ENCODE measurements around the gene BRD9. TPM values are rescaled to one million over a fixed set of nuclear protein-coding genes. Genes with fewer than 3 reads are reported as not detected.
"Not testable (repeated sequence)": the region's sequence is repeated elsewhere in the genome, so short reads cannot be mapped to it uniquely, and the experiment has no call there.

The BRD9 gene
- 10 to 100 TPM; 20.4 to 50.1 (median 36.8) TPM for total RNA-seq

DNA sequence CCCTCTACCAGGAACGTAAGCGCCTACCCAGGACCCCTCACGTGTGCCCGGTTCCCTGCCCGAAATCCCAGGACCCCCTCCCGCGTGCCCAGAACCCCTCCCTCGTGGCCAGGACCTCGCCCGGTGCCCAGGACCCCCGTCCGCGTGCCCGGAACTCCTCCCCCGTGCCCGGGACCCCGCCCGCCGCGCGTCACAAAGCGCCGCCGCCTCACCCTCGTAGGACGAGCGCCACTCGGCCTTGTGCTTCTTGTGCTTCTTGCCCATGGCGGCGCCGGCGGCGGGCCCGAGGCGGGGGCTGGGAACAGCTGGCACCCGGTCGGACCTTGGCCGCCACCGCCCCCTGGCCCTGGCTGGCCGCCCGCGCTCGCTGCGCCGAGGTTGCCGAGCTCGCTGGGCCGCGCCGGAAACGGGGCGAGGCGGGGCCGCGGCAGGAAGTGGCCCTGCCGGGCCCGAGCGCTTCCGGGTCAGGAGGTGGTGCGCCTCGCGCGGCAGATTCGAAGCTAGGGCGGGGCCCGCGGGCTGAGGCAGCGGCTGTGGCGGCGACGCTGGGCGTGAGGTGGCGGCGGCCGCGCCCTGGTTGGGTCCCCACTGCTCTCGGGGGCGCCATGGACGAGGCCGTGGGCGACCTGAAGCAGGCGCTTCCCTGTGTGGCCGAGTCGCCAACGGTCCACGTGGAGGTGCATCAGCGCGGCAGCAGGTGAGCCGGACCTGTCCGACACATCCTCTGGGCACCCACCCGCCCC is at the start of gene BRD9, which contains the start of gene TRIP13:
Gene BRD9 (minus strand): TSS at position 408 of the 743 bp plus-strand sequence. CDS start 144 bp downstream, at position 264.
Gene TRIP13 (plus strand): TSS at position 491 of the 743 bp plus-strand sequence. CDS start 115 bp downstream, at position 606.
- peak within 1 kb of the TSS; percentile 94 to 95 for H3K27ac ChIP-seq
- H3K4me1 ChIP-seq (replicated peaks in 1 of 2): peaks cover 13 to 14% of the 10 kb centered on the region in 2 donors
- peak; percentile 93 to 96 (median 94) for ATAC-seq (replicated peaks in 6 of 8)
- in situ Hi-C loops (cut with MboI; ENCODE audit: low pct_unique_long_range_greater_than_20kb in 2 of 9, low sequenced_read_pairs in 9 of 9, unreplicated experiment in 9 of 9): loop anchor here in 2 of 9 experiments (25.0 kb wide), 1 partner anchor 230 kb away; no protein-coding TSS in a partner anchor
- WGBS, 10 experiments: no CpG with 5 or more reads among the region's 91 CpGs
- peak within 1 kb of the TSS; percentile 57 to 92 (median 76) for H3K4me3 ChIP-seq

DNA sequence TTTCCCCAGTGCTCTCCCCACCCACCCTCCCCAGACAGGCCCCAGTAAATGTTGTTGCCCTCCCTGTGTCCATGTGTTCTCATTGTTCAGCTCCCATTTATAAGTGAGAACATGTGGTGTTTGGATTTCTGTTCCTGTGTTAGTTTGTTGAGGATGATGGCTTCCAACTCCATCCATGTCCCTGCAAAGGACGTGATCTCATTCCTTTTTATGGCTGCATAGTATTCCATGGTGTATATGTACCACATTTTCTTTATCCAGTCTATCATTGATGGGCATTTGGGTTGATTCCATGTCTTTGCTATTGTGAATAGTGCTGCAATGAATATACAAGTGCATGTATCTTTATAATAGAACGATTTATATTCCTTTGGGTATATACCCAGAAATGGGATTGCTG is 48.1 kb upstream of the BRD9 start:
- ATAC-seq (replicated peaks in 6 of 8); H3K27ac ChIP-seq; H3K4me3 ChIP-seq; H3K4me1 ChIP-seq (replicated peaks in 1 of 2): not testable (repeated sequence)
- WGBS, 10 experiments: 0 to 86% (median 50%) methylated on average over 1 to 2 of the region's 2 CpGs; no CpG with 5 or more reads in 3 of the 10 experiments
- in situ Hi-C loops (cut with MboI; ENCODE audit: low pct_unique_long_range_greater_than_20kb in 2 of 9, low sequenced_read_pairs in 9 of 9, unreplicated experiment in 9 of 9): loop anchor here in 7 of 9 experiments (10.0 to 25.0 kb wide), 3 partner anchors 197 to 714 kb away; no protein-coding TSS in a partner anchor

DNA sequence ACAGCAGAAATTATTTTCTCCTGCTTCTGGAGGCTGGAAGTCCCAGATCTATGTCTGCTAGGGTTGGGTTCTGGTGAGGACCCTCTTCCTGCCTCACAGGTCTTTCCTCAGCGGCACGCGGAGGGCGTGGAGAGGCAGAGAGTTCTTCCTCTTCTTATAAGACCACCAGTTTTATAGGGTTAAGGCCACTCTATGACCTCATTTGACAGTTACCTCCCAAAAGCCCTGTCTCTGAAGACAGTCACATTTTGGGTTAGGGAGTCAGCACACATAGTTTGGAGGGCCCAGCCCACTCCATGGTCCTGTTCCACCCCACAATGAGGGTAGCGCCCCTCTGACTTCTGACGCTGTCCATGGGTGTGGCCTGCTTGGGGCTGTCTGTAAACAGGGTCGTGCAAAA is 46.8 kb upstream of the BRD9 start:
- Histone ChIP-seq H3K4me1 (replicated peaks in 1 of 2) (no peaks in the 10 kb centered on the region), H3K4me3 (no peak overlapping the region), H3K27ac (no peak overlapping the region)
- in situ Hi-C loops (cut with MboI; ENCODE audit: low pct_unique_long_range_greater_than_20kb in 2 of 9, low sequenced_read_pairs in 9 of 9, unreplicated experiment in 9 of 9): loop anchor here in 7 of 9 experiments (25.0 kb wide), 2 partner anchors 198 to 223 kb away; no protein-coding TSS in a partner anchor
- WGBS, 10 experiments: 20 to 93% (median 57%) methylated on average over 1 to 5 of the region's 7 CpGs; no CpG with 5 or more reads in 4 of the 10 experiments
- no peak for ATAC-seq (replicated peaks in 6 of 8)

DNA sequence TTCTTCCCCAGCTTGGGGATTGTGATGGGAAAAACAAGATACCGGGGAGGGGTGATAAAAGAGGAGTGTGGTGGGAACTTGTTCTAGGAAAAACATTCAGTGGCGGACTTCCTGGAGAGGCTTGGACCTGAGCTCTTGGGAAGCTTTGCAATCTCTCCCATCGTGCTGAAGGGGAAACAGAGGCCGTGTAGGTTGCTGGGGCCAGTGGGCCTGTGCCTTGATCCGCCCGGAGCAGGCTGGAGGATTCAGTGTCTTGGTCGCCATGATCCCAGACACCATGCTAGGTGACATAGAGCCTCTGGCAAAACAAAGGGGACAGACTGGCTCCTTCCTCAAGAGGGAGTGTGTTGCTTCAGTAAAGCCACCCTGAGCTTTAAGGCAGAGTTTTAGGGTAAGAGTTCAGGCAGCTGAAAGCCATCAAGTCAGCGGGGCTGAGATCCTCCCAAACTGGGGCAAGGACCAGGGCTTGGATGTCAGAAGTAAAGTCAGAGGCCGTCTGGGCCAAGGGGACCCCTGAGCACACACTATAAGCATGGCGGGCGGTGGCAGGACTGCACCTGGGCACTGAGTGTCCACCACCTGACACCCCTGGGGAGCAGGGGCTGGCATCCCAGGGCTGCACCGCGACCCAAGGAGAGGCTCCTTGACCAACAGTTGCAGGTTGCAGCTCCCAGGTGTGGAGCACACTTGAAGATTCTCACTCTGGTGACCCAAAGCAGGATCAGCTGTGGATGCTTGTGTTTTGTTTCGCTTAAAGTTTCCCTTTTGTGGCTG is 44.7 kb upstream of the BRD9 start:
- ATAC-seq (replicated peaks in 6 of 8): no peak
- Histone ChIP-seq H3K27ac (no peak overlapping the region), H3K4me1 (replicated peaks in 1 of 2) (no peaks in the 10 kb centered on the region), H3K4me3 (no peak overlapping the region)
- 39 to 89% (median 78%) methylated on average over 3 to 5 of the region's 14 CpGs; no CpG with 5 or more reads in 3 of the 10 experiments for WGBS, 10 experiments
- in situ Hi-C loops (cut with MboI; ENCODE audit: low pct_unique_long_range_greater_than_20kb in 2 of 9, low sequenced_read_pairs in 9 of 9, unreplicated experiment in 9 of 9): loop anchor here in 7 of 9 experiments (25.0 kb wide), 2 partner anchors 200 to 225 kb away; no protein-coding TSS in a partner anchor

DNA sequence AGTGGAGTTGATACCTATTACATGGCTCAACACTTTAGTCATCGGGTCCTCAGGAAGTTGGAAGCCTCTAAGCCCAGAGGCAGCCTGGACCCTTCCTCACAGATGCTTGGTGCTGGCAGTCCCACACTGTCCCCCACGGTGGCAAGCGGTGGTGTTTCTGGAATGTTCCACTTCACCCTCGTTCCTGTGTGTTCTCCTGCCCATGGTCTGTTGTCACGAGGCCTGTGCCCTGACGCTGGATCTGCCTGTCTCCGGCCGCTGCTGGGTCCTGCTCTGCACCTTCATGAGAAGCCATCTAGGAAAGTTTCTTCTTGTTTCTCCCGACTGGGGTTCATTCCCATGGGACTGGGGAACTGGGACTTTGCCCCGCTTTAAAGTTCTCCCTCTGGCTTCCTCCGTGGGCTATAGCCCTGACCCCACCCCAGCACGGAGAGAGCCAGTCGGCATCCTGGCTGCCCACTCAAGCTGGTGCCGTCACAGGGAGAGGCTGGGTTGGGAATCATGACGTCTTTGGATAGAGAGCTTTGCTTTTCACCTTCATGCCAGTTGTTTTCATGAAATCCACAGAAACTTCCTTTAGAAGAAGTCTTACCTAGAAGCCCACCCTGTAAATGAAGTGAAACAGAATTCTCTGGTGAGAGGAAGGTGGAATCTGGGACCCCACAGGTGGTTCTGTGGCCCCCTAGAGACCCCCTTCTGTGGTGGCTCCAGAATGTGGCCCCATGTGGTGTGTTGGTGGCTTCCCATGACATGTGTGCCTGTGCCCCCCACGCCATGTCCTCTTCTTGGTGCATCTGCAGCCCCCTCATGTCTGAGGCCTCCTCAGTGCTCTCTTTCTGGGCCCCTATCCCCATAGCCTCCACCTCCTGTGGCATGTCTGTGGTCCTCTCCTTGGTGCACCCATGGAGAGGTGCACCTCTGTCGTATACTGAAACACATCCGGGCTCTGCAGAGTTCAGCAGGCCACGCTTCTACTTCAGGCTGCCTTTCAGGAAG is 43.8 kb upstream of the BRD9 start:
- no peak overlapping the region for H3K4me3 ChIP-seq
- 70 to 100% (median 92%) methylated on average over 1 to 8 of the region's 19 CpGs; no CpG with 5 or more reads in 3 of the 10 experiments for WGBS, 10 experiments
- in situ Hi-C loops (cut with MboI; ENCODE audit: low pct_unique_long_range_greater_than_20kb in 2 of 9, low sequenced_read_pairs in 9 of 9, unreplicated experiment in 9 of 9): loop anchor here in 7 of 9 experiments (25.0 kb wide), 2 partner anchors 201 to 226 kb away; no protein-coding TSS in a partner anchor
- no peak overlapping the region for H3K27ac ChIP-seq
- H3K4me1 ChIP-seq (replicated peaks in 1 of 2): no peaks in the 10 kb centered on the region
- ATAC-seq (replicated peaks in 6 of 8): no peak

DNA sequence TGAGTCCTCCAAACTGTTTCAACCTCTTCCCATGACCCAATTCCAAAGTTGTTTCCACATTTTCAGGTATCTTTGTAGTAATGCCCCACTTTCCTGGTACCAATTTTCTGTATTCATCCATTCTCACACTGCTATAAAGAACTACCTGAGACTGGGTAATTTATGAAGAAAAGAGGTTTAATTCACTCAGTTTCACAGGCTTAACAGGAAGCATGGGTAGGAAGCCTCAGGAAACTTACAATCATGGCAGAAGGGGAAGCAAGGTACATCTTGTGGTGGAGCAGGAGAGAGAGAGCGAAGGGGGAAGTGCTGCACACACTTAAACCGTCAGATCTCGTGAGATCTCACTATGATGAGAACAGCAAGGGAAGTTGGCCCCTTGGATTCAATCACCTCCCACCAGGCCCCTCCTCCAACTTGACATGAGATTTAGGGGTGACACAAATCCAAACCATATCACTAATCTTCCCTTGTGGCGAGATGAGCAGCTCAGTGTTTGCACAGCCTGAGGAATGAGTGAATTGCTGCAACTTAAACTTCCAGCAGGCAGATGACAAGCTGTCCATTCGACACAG is 43.0 kb upstream of the BRD9 start:
- in situ Hi-C loops (cut with MboI; ENCODE audit: low pct_unique_long_range_greater_than_20kb in 2 of 9, low sequenced_read_pairs in 9 of 9, unreplicated experiment in 9 of 9): loop anchor here in 7 of 9 experiments (25.0 kb wide), 2 partner anchors 202 to 227 kb away; no protein-coding TSS in a partner anchor
- no peak for ATAC-seq (replicated peaks in 6 of 8)
- H3K4me3 ChIP-seq: no peak overlapping the region
- H3K4me1 ChIP-seq (replicated peaks in 1 of 2): no peaks in the 10 kb centered on the region
- H3K27ac ChIP-seq: no peak overlapping the region
- 41 to 100% (median 76%) methylated on average over 1 to 4 of the region's 5 CpGs; no CpG with 5 or more reads in 4 of the 10 experiments for WGBS, 10 experiments

DNA sequence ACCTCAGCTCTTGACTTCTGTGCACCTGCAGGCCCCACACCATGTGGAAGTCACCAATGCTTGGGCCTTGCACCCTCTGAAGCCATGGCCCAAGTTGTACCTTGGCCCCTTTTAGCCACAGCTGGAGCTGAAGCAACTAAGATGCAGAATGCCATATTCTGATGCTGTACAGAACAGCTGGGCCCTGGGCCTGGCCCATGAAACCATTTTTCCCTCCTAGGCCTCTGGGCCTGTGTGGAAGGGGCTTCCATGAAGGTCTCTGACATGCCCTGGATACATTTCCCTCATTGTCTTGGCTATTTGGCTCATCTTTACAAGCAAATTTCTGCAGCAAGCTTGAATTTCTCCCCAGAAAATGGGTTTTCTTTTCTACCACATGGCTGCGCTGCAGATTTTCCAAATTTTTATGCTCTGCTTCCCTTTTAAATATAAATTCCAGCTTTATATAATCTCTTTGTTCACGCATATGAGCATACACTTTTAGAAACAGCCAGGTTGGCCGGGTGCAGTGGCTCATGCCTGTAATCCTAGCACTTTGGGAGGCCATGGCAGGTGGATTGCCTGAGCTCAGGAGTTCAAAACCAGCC is 41.9 kb upstream of the BRD9 start:
- not testable (repeated sequence) for H3K4me1 ChIP-seq (replicated peaks in 1 of 2); H3K4me3 ChIP-seq; ATAC-seq (replicated peaks in 6 of 8); H3K27ac ChIP-seq
- 17 to 100% (median 75%) methylated on average over 1 to 3 of the region's 3 CpGs; no CpG with 5 or more reads in 2 of the 10 experiments for WGBS, 10 experiments
- in situ Hi-C loops (cut with MboI; ENCODE audit: low pct_unique_long_range_greater_than_20kb in 2 of 9, low sequenced_read_pairs in 9 of 9, unreplicated experiment in 9 of 9): loop anchor here in 7 of 9 experiments (25.0 kb wide), 2 partner anchors 203 to 228 kb away; no protein-coding TSS in a partner anchor

DNA sequence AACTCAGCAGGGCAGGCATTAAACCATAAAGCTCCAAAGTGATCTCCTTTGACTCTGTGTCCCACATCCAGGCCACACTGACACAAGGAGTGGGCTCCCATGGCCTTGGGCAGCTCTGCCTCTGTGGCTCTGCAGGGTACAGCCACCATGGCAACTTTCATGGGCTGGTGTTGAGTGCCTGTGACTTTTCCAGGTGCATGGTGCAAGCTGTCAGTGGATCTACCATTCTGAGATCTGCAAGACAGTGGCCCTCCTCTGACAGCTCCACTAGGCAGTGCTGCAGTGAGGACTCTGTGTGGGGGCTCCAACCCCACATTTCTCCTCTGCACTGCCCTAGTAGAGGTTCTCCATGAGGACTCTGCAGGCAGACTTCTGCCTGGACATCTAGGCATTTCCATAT is 41.4 kb upstream of the BRD9 start:
- in situ Hi-C loops (cut with MboI; ENCODE audit: low pct_unique_long_range_greater_than_20kb in 2 of 9, low sequenced_read_pairs in 9 of 9, unreplicated experiment in 9 of 9): loop anchor here in 7 of 9 experiments (25.0 kb wide), 2 partner anchors 203 to 228 kb away; no protein-coding TSS in a partner anchor

DNA sequence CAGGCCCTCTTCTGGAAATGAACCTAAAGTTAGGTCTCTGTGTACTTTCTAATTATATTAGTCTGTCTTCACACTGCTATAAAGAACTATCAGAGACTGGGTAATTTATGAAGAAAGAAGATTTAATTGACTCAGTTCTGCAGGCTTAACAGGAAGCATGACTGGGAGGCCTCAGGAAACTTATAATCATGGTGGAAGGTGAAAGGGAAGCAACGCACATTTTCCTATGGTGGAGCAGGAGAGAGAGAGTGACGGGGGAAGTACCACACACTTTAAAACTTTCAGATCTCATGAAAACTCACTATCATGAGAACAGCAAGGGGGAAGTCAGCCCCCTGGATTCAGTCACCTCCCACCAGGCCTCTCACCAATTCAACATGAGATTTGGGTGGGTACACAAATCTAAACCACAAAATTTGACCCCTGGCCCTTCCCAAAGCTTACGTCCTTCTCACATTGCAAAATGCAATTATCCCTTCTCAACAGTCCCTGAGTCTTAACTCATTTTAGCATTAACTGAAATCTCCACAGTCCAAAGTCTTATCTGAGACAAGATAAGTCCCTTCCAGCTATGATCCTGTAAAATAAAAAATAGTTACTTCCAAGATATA is 40.8 kb upstream of the BRD9 start:
- Histone ChIP-seq H3K4me3 (no peak overlapping the region), H3K27ac (no peak overlapping the region), H3K4me1 (replicated peaks in 1 of 2) (no peaks in the 10 kb centered on the region)
- 16 to 100% (median 79%) methylated on average over 1 to 3 of the region's 3 CpGs; no CpG with 5 or more reads in 5 of the 10 experiments for WGBS, 10 experiments
- in situ Hi-C loops (cut with MboI; ENCODE audit: low pct_unique_long_range_greater_than_20kb in 2 of 9, low sequenced_read_pairs in 9 of 9, unreplicated experiment in 9 of 9): loop anchor here in 7 of 9 experiments (25.0 kb wide), 2 partner anchors 204 to 229 kb away; no protein-coding TSS in a partner anchor
- ATAC-seq (replicated peaks in 6 of 8): no peak

More for the DNA sequence above, 41.4 kb upstream of the BRD9 start:
- H3K4me1 ChIP-seq (replicated peaks in 1 of 2); H3K4me3 ChIP-seq; H3K27ac ChIP-seq; ATAC-seq (replicated peaks in 6 of 8): not testable (repeated sequence)

DNA sequence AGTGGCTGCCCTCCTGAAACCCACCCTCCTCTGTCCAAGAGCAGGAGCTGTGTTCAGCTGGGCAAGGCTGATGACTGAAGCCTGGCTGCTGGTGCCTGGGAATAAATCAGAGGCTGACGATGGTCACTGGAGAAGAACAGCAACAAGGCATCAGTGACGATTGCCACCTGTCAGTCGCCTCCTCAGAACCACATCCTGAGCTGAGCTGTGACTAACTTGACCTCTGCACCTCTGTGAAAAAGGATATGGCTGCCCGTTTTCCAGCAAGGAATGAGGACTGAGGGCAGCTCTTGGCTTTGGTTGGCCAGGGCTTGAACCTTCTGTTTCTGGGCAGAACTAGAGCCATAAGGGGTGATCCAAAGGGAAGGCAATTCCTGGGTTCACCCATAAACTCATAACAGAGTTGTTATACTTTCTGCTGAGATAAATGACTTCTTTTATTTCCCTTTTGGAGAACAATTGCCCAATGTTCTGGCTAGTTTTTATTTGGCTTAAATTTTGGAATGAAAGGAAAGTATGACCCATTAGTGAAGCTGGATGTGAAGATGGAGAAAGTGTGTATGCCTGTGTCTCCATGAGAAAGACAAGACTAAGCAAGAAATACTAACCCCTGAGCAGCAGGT is 40.1 kb upstream of the BRD9 start:
- WGBS, 10 experiments: 0 to 90% (median 63%) methylated on average over 1 to 3 of the region's 4 CpGs; no CpG with 5 or more reads in 2 of the 10 experiments
- Histone ChIP-seq H3K4me1 (replicated peaks in 1 of 2) (no peaks in the 10 kb centered on the region), H3K27ac (no peak overlapping the region), H3K4me3 (no peak overlapping the region)
- ATAC-seq (replicated peaks in 6 of 8): no peak
- in situ Hi-C loops (cut with MboI; ENCODE audit: low pct_unique_long_range_greater_than_20kb in 2 of 9, low sequenced_read_pairs in 9 of 9, unreplicated experiment in 9 of 9): loop anchor here in 7 of 9 experiments (25.0 kb wide), 2 partner anchors 205 to 230 kb away; no protein-coding TSS in a partner anchor
